Measurements from ENCODE around the gene NKD2. TPM values are rescaled to one million over a fixed set of nuclear protein-coding genes. Genes with fewer than 3 reads are reported as not detected.
"Not testable (repeated sequence)": the region's sequence is repeated elsewhere in the genome, so short reads cannot be mapped to it uniquely, and the experiment has no call there.

The NKD2 gene
- total RNA-seq, 1 experiment from 2014 or later = 20.4 TPM

DNA sequence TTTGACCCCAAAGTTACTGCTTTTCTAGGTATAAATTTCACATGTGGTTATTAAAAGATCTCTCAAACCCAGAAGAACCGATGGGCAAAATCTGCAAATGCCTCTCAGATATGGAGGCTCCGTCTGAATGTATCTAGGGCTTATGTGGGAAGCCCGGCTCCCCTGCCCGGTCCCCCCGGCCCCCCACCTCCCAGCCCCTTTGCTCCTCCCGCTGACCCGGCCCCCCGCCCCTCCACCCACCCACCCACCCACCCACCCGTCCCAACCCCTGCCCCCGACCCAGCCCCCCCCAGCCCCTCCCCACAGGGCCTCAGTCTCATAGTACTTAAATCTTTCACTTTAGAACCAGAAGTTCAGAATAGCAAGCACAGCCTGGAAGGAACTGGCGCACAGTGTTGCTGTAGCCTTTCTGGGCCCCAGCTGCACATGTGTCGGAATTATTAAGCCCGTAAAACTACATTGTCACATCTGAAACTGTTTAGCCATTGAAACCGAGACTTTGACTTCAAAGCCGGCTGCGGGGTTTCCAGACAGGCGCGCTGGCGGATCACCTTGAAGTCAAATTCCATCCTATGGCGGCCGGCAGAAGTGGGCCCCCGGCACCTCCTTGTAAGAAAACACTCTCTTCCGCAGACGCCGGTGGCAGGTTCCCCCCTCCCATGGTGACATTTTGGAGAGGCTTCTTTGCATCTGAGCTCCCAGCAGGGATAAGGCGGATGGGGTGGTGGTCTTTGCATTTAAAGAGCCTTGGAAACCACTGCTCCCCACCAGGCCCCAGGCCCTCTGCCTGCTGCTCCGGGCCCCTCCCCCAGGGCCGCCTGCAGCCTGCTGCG, 12.8 kb downstream of the NKD2 start:
- ChIA-PET POLR2A (interaction anchor here (0.6 kb wide), 1 partner anchor 11 kb away, joined by 3 read pairs; no protein-coding TSS in a partner anchor), RAD21 (ENCODE audit: low non-redundant PET in 1 of 2, low total read pairs in 2 of 2, uncharacterized antibody in 2 of 2, unreplicated experiment in 2 of 2) (no interaction called here)
- ATAC-seq = no peak

GRCh38 chr5:1021969-1022336, 13.4 kb downstream of the NKD2 start:
- H2AFZ ChIP-seq (ENCODE audit: low read depth, low read length, poor library complexity, severe bottlenecking); H3K36me3 ChIP-seq (ENCODE audit: control insufficient read depth in 1 of 2, insufficient read depth in 2 of 2, low read length in 2 of 2); RAD21 ChIA-PET (ENCODE audit: low non-redundant PET in 1 of 2, low total read pairs in 2 of 2, uncharacterized antibody in 2 of 2, unreplicated experiment in 2 of 2); H3K4me3 ChIP-seq (replicated peaks in 1 of 2; ENCODE audit: low read depth in 1 of 2, low read length in 2 of 2); H4K20me1 ChIP-seq (ENCODE audit: insufficient read depth); intact Hi-C loops (cut with micrococcal nuclease); H3K9ac ChIP-seq (ENCODE audit: low read length); ATAC-seq; DNase-seq (ENCODE audit: low read depth, low spot score); H3K79me2 ChIP-seq (ENCODE audit: insufficient read depth, low read length); H3K4me2 ChIP-seq (ENCODE audit: low read length); H3K9me2 ChIP-seq (ENCODE audit: insufficient read depth); H3K27ac ChIP-seq (ENCODE audit: low read depth, low read length); H3K4me1 ChIP-seq (ENCODE audit: control insufficient read depth in 1 of 2, insufficient read depth in 2 of 2, low read length in 2 of 2); BruUV-seq (replicated peaks); H3K27me3 ChIP-seq (ENCODE audit: insufficient read depth, low read length); H3K9me3 ChIP-seq (ENCODE audit: control insufficient read depth in 1 of 2, insufficient read depth in 1 of 2, low read depth in 1 of 2, low read length in 2 of 2); CTCF ChIA-PET: not testable (repeated sequence)
- POLR2A ChIA-PET = interaction anchor here (0.6 kb wide), 1 partner anchor 12 kb away, joined by 3 read pairs; no protein-coding TSS in a partner anchor

More for the DNA sequence above, 12.8 kb downstream of the NKD2 start:
- no peak overlapping the region for H2AFZ ChIP-seq (ENCODE audit: low read depth, low read length, poor library complexity, severe bottlenecking)
- H4K20me1 ChIP-seq (ENCODE audit: insufficient read depth) = no peaks in the 10 kb centered on the region
- no peak for DNase-seq (ENCODE audit: low read depth, low spot score)
- CTCF ChIA-PET = no interaction called here
- no TSS peak for BruUV-seq (replicated peaks)
- H3K9ac ChIP-seq (ENCODE audit: low read length) = no peak overlapping the region
- intact Hi-C loops (cut with micrococcal nuclease) = no loop called here
- H3K79me2 ChIP-seq (ENCODE audit: insufficient read depth, low read length) = no peaks in the 10 kb centered on the region
- H3K4me3 ChIP-seq (replicated peaks in 1 of 2; ENCODE audit: low read depth in 1 of 2, low read length in 2 of 2) = no peak overlapping the region
- H3K27ac ChIP-seq (ENCODE audit: low read depth, low read length) = no peak overlapping the region
- H3K4me2 ChIP-seq (ENCODE audit: low read length) = no peak overlapping the region
- H3K27me3 ChIP-seq (ENCODE audit: insufficient read depth, low read length) = no peaks in the 10 kb centered on the region
- TF ChIP-seq CBX3 (IDR thresholded peaks at IDR 0.05; ENCODE audit: low read depth) (no peak), SRF (IDR thresholded peaks at IDR 0.05; ENCODE audit: low read depth) (no peak), ZNF274 (IDR thresholded peaks at IDR 0.05; ENCODE audit: low read depth, low read length) (no peak)
- H3K4me1 ChIP-seq (ENCODE audit: control insufficient read depth in 1 of 2, insufficient read depth in 2 of 2, low read length in 2 of 2) = no peaks in the 10 kb centered on the region
- no peaks in the 10 kb centered on the region; a peak in 1 of 4 replicates for H3K36me3 ChIP-seq (ENCODE audit: control insufficient read depth in 1 of 2, insufficient read depth in 2 of 2, low read length in 2 of 2)
- no peaks in the 10 kb centered on the region for H3K9me3 ChIP-seq (ENCODE audit: control insufficient read depth in 1 of 2, insufficient read depth in 1 of 2, low read depth in 1 of 2, low read length in 2 of 2)
- no peaks in the 10 kb centered on the region for H3K9me2 ChIP-seq (ENCODE audit: insufficient read depth)

Measured in HCT116 (cell line).